K562 (cell line): ENCODE data around the gene ZNF556. TPM values are rescaled to one million over a fixed set of nuclear protein-coding genes. Genes with fewer than 3 reads are reported as not detected.

ENCODE experiments used
- GTF2F1 ChIP-seq: IDR thresholded peaks from 2 replicates; pipeline ENCODE4 v1.6.1; 2011; ENCODE audit warnings: low read depth, low read length, improper control_type of control experiment
- MTA2 ChIP-seq: fragments of 450-650 bp; IDR thresholded peaks from 2 replicates; pipeline ENCODE4 v1.6.1; 2016; ENCODE audit warnings: low read depth
- TFE3 ChIP-seq: fragments of 450-650 bp; formaldehyde crosslinking; IDR thresholded peaks from 2 replicates; pipeline ENCODE4 v1.4.0; 2020; ENCODE audit warnings: mild to moderate bottlenecking, mixed read lengths
- ZBTB7A ChIP-seq: IDR thresholded peaks from 2 replicates; pipeline ENCODE4 v1.6.1; 2011; ENCODE audit warnings: low read depth, mild to moderate bottlenecking, low read length, moderate library complexity, borderline replicate concordance; ENCODE audit not compliant: control insufficient read depth
- ZFP36 ChIP-seq: fragments of 150-350 bp; IDR thresholded peaks from 2 replicates; pipeline ENCODE4 v1.6.1; 2018; ENCODE audit warnings: low read length, low read depth; ENCODE audit not compliant: partially characterized antibody
- ZNF239 ChIP-seq: fragments of 250-450 bp; sonication (Bioruptor Pico); IDR thresholded peaks from 2 replicates; pipeline ENCODE4 v1.4.0; 2020; ENCODE audit warnings: mild to moderate bottlenecking
- ZNF318 ChIP-seq, 2 experiments: fragments of 450-650 bp; IDR thresholded peaks; 2 replicates each; pipeline ENCODE4 v1.6.1; 2016; ENCODE audit warnings: mild to moderate bottlenecking in 2 of 2, borderline replicate concordance in 1 of 2, low read depth in 1 of 2, moderate library complexity in 1 of 2
- ZNF75A ChIP-seq: fragments of 450-650 bp; formaldehyde crosslinking; IDR thresholded peaks from 2 replicates; pipeline ENCODE4 v1.4.0; 2020; ENCODE audit warnings: mild to moderate bottlenecking
- polyA plus RNA-seq, 8 experiments: library from polyadenylated mRNA; depleted of rRNA in 4 of 8; stranded (reverse) in 5 of 8; unstranded in 3 of 8; fragments of >200 nt; fragmentation: Nextera tagmentation in 2 of 8; fragmentation: Illumina TruSeq in 1 of 8; extraction: Ambion mirVana in 2 of 8; extraction: Trizol in 1 of 8; gene quantifications; 2 replicates each; pipeline versions ENCODE4 v1.2.1 to v1.2.3, GENCODE V29; 2011 to 2014; ENCODE audit warnings: inconsistent platforms in 1 of 8, missing spikeins in 1 of 8
- total RNA-seq, 7 experiments: library from RNA; depleted of rRNA in 6 of 7; stranded (reverse); fragments of >200 nt in 6 of 7; fragmentation: Illumina TruSeq in 2 of 7; extraction: Trizol in 2 of 7; gene quantifications; 2 replicates each; pipeline versions ENCODE4 v1.2.1 to v1.2.3, GENCODE V29; 2011 to 2021; ENCODE audit warnings: low replicate concordance in 1 of 7
- TF ChIP-seq, protein P1 (sequence below): fragments of 450-650 bp; formaldehyde crosslinking; IDR thresholded peaks from 2 replicates; pipeline ENCODE4 v1.4.0; 2022; ENCODE audit warnings: missing genetic modification characterization
- TF ChIP-seq, protein P2 (sequence below): fragments of 450-650 bp; IDR thresholded peaks from 2 replicates; pipeline ENCODE4 v1.6.1; 2017; ENCODE audit warnings: antibody characterized with exemption, mild to moderate bottlenecking

The ZNF556 gene
- total and polyA plus RNA-seq, 9 of the 15 experiments (the other 6 are each of a cell fraction or from before 2014, with no cell fraction given) = 0.01 to 0.36 (median 0.10) TPM; not detected in 1

DNA sequence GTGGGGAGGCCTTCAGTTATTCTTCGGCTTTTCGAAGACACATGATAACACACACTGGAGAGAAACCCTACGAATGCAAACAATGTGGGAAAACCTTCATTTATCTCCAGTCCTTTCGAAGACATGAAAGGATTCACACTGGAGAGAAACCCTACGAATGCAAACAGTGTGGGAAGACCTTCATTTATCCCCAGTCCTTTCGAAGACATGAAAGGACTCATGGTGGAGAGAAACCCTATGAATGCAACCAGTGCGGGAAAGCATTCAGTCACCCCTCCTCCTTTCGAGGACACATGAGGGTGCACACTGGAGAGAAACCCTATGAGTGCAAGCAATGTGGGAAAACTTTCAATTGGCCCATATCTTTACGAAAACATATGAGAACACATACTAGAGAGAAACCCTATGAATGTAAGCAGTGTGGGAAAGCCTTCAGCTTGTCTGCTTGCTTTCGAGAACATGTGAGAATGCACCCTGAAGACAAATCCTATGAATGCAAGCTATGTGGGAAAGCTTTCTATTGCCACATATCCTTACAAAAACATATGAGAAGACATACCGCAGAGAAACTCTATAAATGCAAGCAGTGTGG, 14.0 kb upstream of the ZNF556 start (continued):
- TF ChIP-seq, protein P1, sequence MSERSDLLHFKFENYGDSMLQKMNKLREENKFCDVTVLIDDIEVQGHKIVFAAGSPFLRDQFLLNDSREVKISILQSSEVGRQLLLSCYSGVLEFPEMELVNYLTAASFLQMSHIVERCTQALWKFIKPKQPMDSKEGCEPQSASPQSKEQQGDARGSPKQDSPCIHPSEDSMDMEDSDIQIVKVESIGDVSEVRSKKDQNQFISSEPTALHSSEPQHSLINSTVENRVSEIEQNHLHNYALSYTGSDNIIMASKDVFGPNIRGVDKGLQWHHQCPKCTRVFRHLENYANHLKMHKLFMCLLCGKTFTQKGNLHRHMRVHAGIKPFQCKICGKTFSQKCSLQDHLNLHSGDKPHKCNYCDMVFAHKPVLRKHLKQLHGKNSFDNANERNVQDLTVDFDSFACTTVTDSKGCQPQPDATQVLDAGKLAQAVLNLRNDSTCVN (CRISPR knock-in tag) = no peak
- TF ChIP-seq ZNF239 = no peak
- no peak for TF ChIP-seq GTF2F1
- no peak for TF ChIP-seq TFE3 (CRISPR knock-in tag)
- TF ChIP-seq ZNF75A (CRISPR knock-in tag) = peak; percentile 93
- TF ChIP-seq, protein P2, sequence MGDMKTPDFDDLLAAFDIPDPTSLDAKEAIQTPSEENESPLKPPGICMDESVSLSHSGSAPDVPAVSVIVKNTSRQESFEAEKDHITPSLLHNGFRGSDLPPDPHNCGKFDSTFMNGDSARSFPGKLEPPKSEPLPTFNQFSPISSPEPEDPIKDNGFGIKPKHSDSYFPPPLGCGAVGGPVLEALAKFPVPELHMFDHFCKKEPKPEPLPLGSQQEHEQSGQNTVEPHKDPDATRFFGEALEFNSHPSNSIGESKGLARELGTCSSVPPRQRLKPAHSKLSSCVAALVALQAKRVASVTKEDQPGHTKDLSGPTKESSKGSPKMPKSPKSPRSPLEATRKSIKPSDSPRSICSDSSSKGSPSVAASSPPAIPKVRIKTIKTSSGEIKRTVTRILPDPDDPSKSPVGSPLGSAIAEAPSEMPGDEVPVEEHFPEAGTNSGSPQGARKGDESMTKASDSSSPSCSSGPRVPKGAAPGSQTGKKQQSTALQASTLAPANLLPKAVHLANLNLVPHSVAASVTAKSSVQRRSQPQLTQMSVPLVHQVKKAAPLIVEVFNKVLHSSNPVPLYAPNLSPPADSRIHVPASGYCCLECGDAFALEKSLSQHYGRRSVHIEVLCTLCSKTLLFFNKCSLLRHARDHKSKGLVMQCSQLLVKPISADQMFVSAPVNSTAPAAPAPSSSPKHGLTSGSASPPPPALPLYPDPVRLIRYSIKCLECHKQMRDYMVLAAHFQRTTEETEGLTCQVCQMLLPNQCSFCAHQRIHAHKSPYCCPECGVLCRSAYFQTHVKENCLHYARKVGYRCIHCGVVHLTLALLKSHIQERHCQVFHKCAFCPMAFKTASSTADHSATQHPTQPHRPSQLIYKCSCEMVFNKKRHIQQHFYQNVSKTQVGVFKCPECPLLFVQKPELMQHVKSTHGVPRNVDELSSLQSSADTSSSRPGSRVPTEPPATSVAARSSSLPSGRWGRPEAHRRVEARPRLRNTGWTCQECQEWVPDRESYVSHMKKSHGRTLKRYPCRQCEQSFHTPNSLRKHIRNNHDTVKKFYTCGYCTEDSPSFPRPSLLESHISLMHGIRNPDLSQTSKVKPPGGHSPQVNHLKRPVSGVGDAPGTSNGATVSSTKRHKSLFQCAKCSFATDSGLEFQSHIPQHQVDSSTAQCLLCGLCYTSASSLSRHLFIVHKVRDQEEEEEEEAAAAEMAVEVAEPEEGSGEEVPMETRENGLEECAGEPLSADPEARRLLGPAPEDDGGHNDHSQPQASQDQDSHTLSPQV = no peak
- TF ChIP-seq ZNF318 (IDR thresholded peaks at IDR 0.05; ENCODE audit: borderline replicate concordance in 1 of 2, low read depth in 1 of 2) = 0 out of 4 replicates have a peak, but pooled peaks of 1 of the 2 experiments have one; percentile 6
- TF ChIP-seq ZFP36 = no peak
- TF ChIP-seq ZBTB7A = no peak
- TF ChIP-seq MTA2 = no peak
